DOHH2 (cell line): ENCODE measurements around the gene NUP62.

Experiments used
- H3F3A ChIP-seq: fragments of 200-600 bp; sonication (generic), shearing (Covaris generic); 2 replicates; pipeline ENCODE4 v1.6.0; 2016; ENCODE audit warnings: antibody characterized with exemption, mild to moderate bottlenecking; ENCODE audit not compliant: control insufficient read depth, insufficient read depth
- H3K27ac ChIP-seq: fragments of 200-600 bp; sonication (generic); 2 replicates; pipeline ENCODE4 v1.5.1; 2014; ENCODE audit warnings: low read depth, mild to moderate bottlenecking, low read length, moderate library complexity
- H3K27me3 ChIP-seq: fragments of 200-600 bp; sonication (generic); 2 replicates; pipeline ENCODE4 v1.6.1; 2014; ENCODE audit warnings: mild to moderate bottlenecking, low read length, mixed read lengths; ENCODE audit not compliant: control insufficient read depth
- H3K36me3 ChIP-seq: fragments of 200-600 bp; sonication (generic); 2 replicates; pipeline ENCODE4 v1.6.1; 2014; ENCODE audit warnings: mild to moderate bottlenecking, low read length, moderate library complexity, mixed read lengths; ENCODE audit not compliant: control insufficient read depth
- H3K4me1 ChIP-seq: fragments of 200-600 bp; sonication (generic); 2 replicates; pipeline ENCODE4 v1.6.1; 2014; ENCODE audit warnings: mild to moderate bottlenecking, low read length, mixed read lengths; ENCODE audit not compliant: control insufficient read depth
- H3K4me2 ChIP-seq: fragments of 200-600 bp; sonication (generic); 2 replicates; pipeline ENCODE4 v1.6.0; 2014; ENCODE audit warnings: mild to moderate bottlenecking, low read length, moderate library complexity
- H3K4me3 ChIP-seq: fragments of 200-600 bp; sonication (generic); 2 replicates; pipeline ENCODE4 v1.5.1; 2014; ENCODE audit warnings: mild to moderate bottlenecking, low read length, mixed read lengths
- H3K79me2 ChIP-seq: fragments of 200-600 bp; sonication (generic); 2 replicates; pipeline ENCODE4 v1.6.1; 2014; ENCODE audit warnings: mild to moderate bottlenecking, low read length, mixed read lengths; ENCODE audit not compliant: control insufficient read depth
- H3K9me2 ChIP-seq: fragments of 200-600 bp; sonication (generic); replicated peaks from 2 replicates; pipeline ENCODE4 v1.6.1; 2014; ENCODE audit warnings: mild to moderate bottlenecking, low read length, mixed read lengths; ENCODE audit not compliant: control insufficient read depth
- H3K9me3 ChIP-seq: fragments of 200-600 bp; sonication (generic); 2 replicates; pipeline ENCODE4 v1.6.1; 2014; ENCODE audit warnings: antibody characterized with exemption, low read length, mixed read lengths; ENCODE audit not compliant: control insufficient read depth, insufficient read depth
- H4K20me1 ChIP-seq: fragments of 200-600 bp; sonication (generic); 2 replicates; pipeline ENCODE4 v1.6.0; 2014; ENCODE audit warnings: low read depth, mild to moderate bottlenecking, antibody characterized with exemption, low read length, moderate library complexity; ENCODE audit not compliant: control insufficient read depth, insufficient read depth
- CTCF ChIP-seq: fragments of 200-600 bp; sonication (generic); IDR thresholded peaks from one replicate; pipeline ENCODE4 v1.5.1; 2014; ENCODE audit warnings: antibody characterized with exemption, mild to moderate bottlenecking, low read depth, low read length; ENCODE audit not compliant: poor library complexity, severe bottlenecking
- EZH2phosphoT487 ChIP-seq: fragments of 200-600 bp; sonication (generic); IDR thresholded peaks from 2 replicates; pipeline ENCODE4 v1.6.1; 2017; ENCODE audit warnings: borderline replicate concordance, mild to moderate bottlenecking, antibody characterized with exemption, low read length, moderate library complexity, mixed read lengths

The NUP62 gene

GRCh38 chr19:49940482-49940791, 11.1 kb upstream of the NUP62 start:
- H3K4me1 ChIP-seq, result 0 out of 2 replicates have a peak, but pooled peaks cover 4% of the 10 kb centered on the region
- H3F3A ChIP-seq, result no peaks in the 10 kb centered on the region; the same call in 1 of the 2 replicates
- TF ChIP-seq EZH2phosphoT487 (no peak), CTCF (peak; percentile 14)
- no peak overlapping the region for H3K4me3 ChIP-seq
- H3K9me2 ChIP-seq, result no peaks in the 10 kb centered on the region
- no peaks in the 10 kb centered on the region for H3K9me3 ChIP-seq
- no peaks in the 10 kb centered on the region for H3K36me3 ChIP-seq
- no peak overlapping the region for H3K27ac ChIP-seq
- no peaks in the 10 kb centered on the region for H4K20me1 ChIP-seq
- peaks cover 6% of the 10 kb centered on the region; the same call in 1 of the 2 replicates for H3K27me3 ChIP-seq
- no peak overlapping the region for H3K4me2 ChIP-seq
- H3K79me2 ChIP-seq, result no peaks in the 10 kb centered on the region

GRCh38 chr19:49939721-49940481, 10.6 kb upstream of the NUP62 start:
- Histone ChIP-seq H3K36me3 (no peaks in the 10 kb centered on the region), H3K4me1 (no peaks in the 10 kb centered on the region), H3K4me3 (no peak overlapping the region), H3K4me2 (no peak overlapping the region), H3K79me2 (no peaks in the 10 kb centered on the region), H3F3A (no peaks in the 10 kb centered on the region), H4K20me1 (no peaks in the 10 kb centered on the region), H3K9me3 (no peaks in the 10 kb centered on the region), H3K27me3 (peaks cover 6% of the 10 kb centered on the region; the same call in 1 of the 2 replicates), H3K9me2 (no peaks in the 10 kb centered on the region), H3K27ac (no peak overlapping the region)
- TF ChIP-seq CTCF (peak; percentile 52), EZH2phosphoT487 (no peak)

- Histone ChIP-seq H3K27ac (no peak overlapping the region), H3K36me3 (no peaks in the 10 kb centered on the region; the same call in 1 of the 2 replicates), H3F3A (no peaks in the 10 kb centered on the region)
Observed at GRCh38 chr19:49938662-49939061, 9.4 kb upstream of the NUP62 start.

More at GRCh38 chr19:49938662-49939061, 9.4 kb upstream of the NUP62 start:
- Histone ChIP-seq H4K20me1 (no peaks in the 10 kb centered on the region), H3K9me2 (no peaks in the 10 kb centered on the region), H3K27me3 (peaks cover 6% of the 10 kb centered on the region; the same call in 1 of the 2 replicates), H3K4me2 (no peak overlapping the region), H3K4me1 (no peaks in the 10 kb centered on the region), H3K79me2 (no peaks in the 10 kb centered on the region), H3K9me3 (no peaks in the 10 kb centered on the region), H3K4me3 (no peak overlapping the region)
- TF ChIP-seq CTCF (no peak), EZH2phosphoT487 (no peak)
